CD14-positive monocyte (primary cell): ENCODE data around the gene GALNT14. TPM values are rescaled to one million over a fixed set of nuclear protein-coding genes. Genes with fewer than 3 reads are reported as not detected.

Experiments used
- DNase-seq, 3 donors: peaks; one replicate each; pipeline ENCODE4 v3.0.0-alpha.2; 2011 to 2022
- H2AFZ ChIP-seq: 2 replicates; pipeline ENCODE4 v1.6.0; 2012; ENCODE audit warnings: mild to moderate bottlenecking, low read depth, low read length, inconsistent platforms; ENCODE audit not compliant: insufficient read depth, poor library complexity, severe bottlenecking
- H3K27ac ChIP-seq, 2 donors: 1 replicate in 1 of 2; 2 replicates in 1 of 2; pipeline ENCODE4 v1.5.1; 2012 to 2013; ENCODE audit warnings: low read length in 2 of 2, control low read depth in 1 of 2, inconsistent platforms in 1 of 2, low read depth in 1 of 2, mild to moderate bottlenecking in 1 of 2
- H3K27me3 ChIP-seq, 2 donors: one replicate each; pipeline versions ENCODE4 v1.6.0 to v1.6.1; 2011 to 2013; ENCODE audit warnings: low read length in 2 of 2; ENCODE audit not compliant: control insufficient read depth in 2 of 2, insufficient read depth in 2 of 2
- H3K36me3 ChIP-seq, 2 donors: replicated peaks in 1 of 2; 1 replicate in 1 of 2; 2 replicates in 1 of 2; pipeline versions ENCODE4 v1.5.1 to v1.6.1; 2012 to 2013; ENCODE audit warnings: low read length in 2 of 2, control low read depth in 1 of 2, inconsistent platforms in 1 of 2, mild to moderate bottlenecking in 1 of 2; ENCODE audit not compliant: insufficient read depth in 2 of 2, control insufficient read depth in 1 of 2
- H3K4me1 ChIP-seq, 2 donors: 1 replicate in 1 of 2; 2 replicates in 1 of 2; pipeline versions ENCODE4 v1.5.1 to v1.6.1; 2012 to 2013; ENCODE audit warnings: low read length in 2 of 2, control low read depth in 1 of 2, inconsistent platforms in 1 of 2, mild to moderate bottlenecking in 1 of 2, moderate library complexity in 1 of 2; ENCODE audit not compliant: insufficient read depth in 2 of 2, control insufficient read depth in 1 of 2
- H3K4me2 ChIP-seq: replicated peaks from 2 replicates; pipeline ENCODE3; 2012; ENCODE audit warnings: low read length, moderate library complexity, mild to moderate bottlenecking; ENCODE audit not compliant: poor library complexity, severe bottlenecking; ENCODE audit errors: extremely low read depth
- H3K4me3 ChIP-seq, 3 experiments: fragments of 200-600 bp in 1 of 3; sonication (generic) in 1 of 3; replicated peaks in 1 of 3; 1 replicate in 2 of 3; 2 replicates in 1 of 3; pipeline ENCODE4 v1.5.1; 2011 to 2013; ENCODE audit warnings: low read length in 3 of 3, mild to moderate bottlenecking in 3 of 3, control low read depth in 2 of 3, low read depth in 2 of 3, inconsistent platforms in 1 of 3, moderate library complexity in 1 of 3
- H3K79me2 ChIP-seq: 2 replicates; pipeline ENCODE4 v1.6.0; 2012; ENCODE audit warnings: mild to moderate bottlenecking, control low read depth, inconsistent platforms, low read length, moderate library complexity; ENCODE audit not compliant: insufficient read depth
- H3K9ac ChIP-seq: 2 replicates; pipeline ENCODE4 v1.6.0; 2017; ENCODE audit warnings: low read length, mild to moderate bottlenecking; ENCODE audit not compliant: insufficient read depth, poor library complexity, severe bottlenecking
- H3K9me3 ChIP-seq, 2 donors: replicated peaks in 1 of 2; 1 replicate in 1 of 2; 2 replicates in 1 of 2; pipeline versions ENCODE4 v1.5.1 to v1.6.1; 2012 to 2013; ENCODE audit warnings: low read length in 2 of 2, control low read depth in 1 of 2; ENCODE audit not compliant: control insufficient read depth in 1 of 2, insufficient read depth in 1 of 2
- H4K20me1 ChIP-seq: 2 replicates; pipeline ENCODE4 v1.6.0; 2012; ENCODE audit warnings: mild to moderate bottlenecking, low read length, control low read depth, moderate library complexity; ENCODE audit not compliant: insufficient read depth
- H3K27ac Mint-ChIP-seq, 7 donors: one replicate each; pipeline ENCODE4 v1.8.0; 2020; ENCODE audit warnings: mild to moderate bottlenecking in 7 of 7, mixed read lengths in 7 of 7, moderate library complexity in 6 of 7, inconsistent platforms in 2 of 7
- H3K27me3 Mint-ChIP-seq, 3 donors: one replicate each; pipeline ENCODE4 v1.8.0; 2021 to 2022; ENCODE audit warnings: low read depth in 3 of 3, mild to moderate bottlenecking in 3 of 3, mixed read lengths in 3 of 3, moderate library complexity in 3 of 3, inconsistent platforms in 1 of 3
- H3K36me3 Mint-ChIP-seq, 2 donors: one replicate each; pipeline ENCODE4 v1.8.0; 2020; ENCODE audit warnings: mixed read lengths in 2 of 2, inconsistent platforms in 1 of 2, mild to moderate bottlenecking in 1 of 2
- H3K4me1 Mint-ChIP-seq: one replicate; pipeline ENCODE4 v1.8.0; 2020; ENCODE audit warnings: mild to moderate bottlenecking, mixed read lengths
- H3K4me3 Mint-ChIP-seq, 2 donors: one replicate each; pipeline ENCODE4 v1.8.0; 2020; ENCODE audit warnings: mild to moderate bottlenecking in 2 of 2, mixed read lengths in 2 of 2, moderate library complexity in 1 of 2
- H3K9me3 Mint-ChIP-seq, 7 donors: one replicate each; pipeline ENCODE4 v1.8.0; 2020 to 2022; ENCODE audit warnings: mixed read lengths in 7 of 7, mild to moderate bottlenecking in 6 of 7, moderate library complexity in 6 of 7, inconsistent platforms in 2 of 7
- CTCF ChIP-seq: fragments of 200-600 bp; IDR thresholded peaks from one replicate; pipeline ENCODE4 v1.8.0; 2022; ENCODE audit warnings: antibody characterized with exemption, mild to moderate bottlenecking
- WGBS: methylation state at CpG from one replicate; pipeline ENCODE4 v1.1.5; 2013; ENCODE audit warnings: missing lambda C conversion rate; ENCODE audit not compliant: insufficient coverage; 5-methylcytosine and 5-hydroxymethylcytosine counted together
- intact Hi-C, 2 donors: fragments of 100-400 bp; cut with micrococcal nuclease; formaldehyde crosslinking; loops; one replicate each; pipeline versions ENCODE4 v1.15.0 to v1.15.1; 2023
- polyA plus RNA-seq, 3 donors: library from polyadenylated mRNA; depleted of rRNA in 1 of 3; unstranded in 2 of 3; stranded (reverse) in 1 of 3; fragments of 300-500 nt in 2 of 3; fragments of >200 nt in 1 of 3; fragmentation: Illumina TruSeq in 2 of 3; gene quantifications; 1 replicate in 2 of 3; 2 replicates in 1 of 3; pipeline ENCODE4 v1.2.3, GENCODE V29; 2012 to 2021

GALNT14 gene
- polyA plus RNA-seq, 3 donors: 0.33 TPM; not detected in 2

- H3K4me1 Mint-ChIP-seq: peaks cover 8% of the 10 kb centered on the region
- H3K27me3 Mint-ChIP-seq: no peaks in the 10 kb centered on the region
- no peak overlapping the region for H3K4me3 Mint-ChIP-seq
- Histone ChIP-seq H3K79me2 (no peaks in the 10 kb centered on the region), H3K36me3 (no peaks in the 10 kb centered on the region), H3K27ac (no peak overlapping the region), H3K4me3 (no peak overlapping the region), H4K20me1 (no peaks in the 10 kb centered on the region), H3K4me1 (no peaks in the 10 kb centered on the region), H3K4me2 (no peak overlapping the region), H3K9ac (no peak overlapping the region), H3K9me3 (no peaks in the 10 kb centered on the region), H3K27me3 (no peaks in the 10 kb centered on the region), H2AFZ (no peak overlapping the region)
- H3K9me3 Mint-ChIP-seq: peaks cover 0 to 2% (median 0%) of the 10 kb centered on the region in 7 donors
- WGBS: 86% methylated on average over 1 of the region's 5 CpGs
- H3K27ac Mint-ChIP-seq: no peak overlapping the region
- no peak for TF ChIP-seq CTCF
- DNase-seq: no peak
- intact Hi-C loops: no loop called here
- H3K36me3 Mint-ChIP-seq: no peaks in the 10 kb centered on the region
Observed at GRCh38 chr2:30957591-30957990, 180.6 kb downstream of the GALNT14 start.

DNA sequence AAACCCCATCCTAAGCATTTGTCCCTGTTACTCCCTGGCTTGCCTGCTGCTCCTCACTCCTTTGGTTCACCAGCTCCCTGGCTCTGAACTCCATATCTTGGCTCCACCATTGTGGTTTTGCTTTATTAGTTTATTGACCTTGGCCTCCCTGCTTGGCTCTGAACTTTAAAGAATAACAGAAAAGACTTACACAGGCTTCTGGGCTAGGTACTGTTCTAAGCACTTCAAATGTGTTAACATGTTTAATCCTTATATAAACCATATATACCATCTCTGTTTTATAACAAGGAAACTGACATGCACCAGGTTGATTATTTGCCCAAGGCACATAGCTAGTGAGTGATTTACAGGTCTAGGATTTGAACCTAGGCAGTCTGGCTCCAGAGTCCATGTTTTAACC, 181.2 kb downstream of the GALNT14 start:
- no peaks in the 10 kb centered on the region for H3K27me3 ChIP-seq
- H3K9ac ChIP-seq: no peak overlapping the region
- H3K4me3 ChIP-seq: no peak overlapping the region
- no peak for TF ChIP-seq CTCF
- Mint-ChIP-seq H3K4me1 (peaks cover 8% of the 10 kb centered on the region), H3K27ac (no peak overlapping the region), H3K27me3 (no peaks in the 10 kb centered on the region), H3K9me3 (peaks cover 0 to 2% (median 0%) of the 10 kb centered on the region in 7 donors), H3K4me3 (no peak overlapping the region), H3K36me3 (no peaks in the 10 kb centered on the region)
- H4K20me1 ChIP-seq: no peaks in the 10 kb centered on the region
- intact Hi-C loops: no loop called here
- no peaks in the 10 kb centered on the region for H3K79me2 ChIP-seq
- no peak for DNase-seq
- H2AFZ ChIP-seq: no peak overlapping the region
- H3K36me3 ChIP-seq: no peaks in the 10 kb centered on the region
- H3K4me2 ChIP-seq: no peak overlapping the region
- H3K4me1 ChIP-seq: no peaks in the 10 kb centered on the region
- H3K9me3 ChIP-seq: no peaks in the 10 kb centered on the region
- no peak overlapping the region for H3K27ac ChIP-seq
